ENCODE data around the gene GGA1. TPM values are rescaled to one million over a fixed set of nuclear protein-coding genes. Genes with fewer than 3 reads are reported as not detected.
"Not testable (repeated sequence)": the region's sequence is repeated elsewhere in the genome, so short reads cannot be mapped to it uniquely, and the experiment has no call there.

The GGA1 gene
- polyA plus RNA-seq, 1 experiment, result 34.6 TPM

GRCh38 chr22:37654563-37655251 lies 46.1 kb downstream of the GGA1 start:
- CTCF ChIA-PET, result interaction anchor here (1.4 to 9.5 kb wide), 2 partner anchors 13 to 27 kb away, joined by 3 to 122 read pairs; no protein-coding TSS in a partner anchor
- Histone ChIP-seq H3K36me3 (ENCODE audit: control insufficient read depth, insufficient read depth, low read length) (peaks cover 27% of the 10 kb centered on the region), H3K27me3 (ENCODE audit: control insufficient read depth, insufficient read depth, low read length) (no peaks in the 10 kb centered on the region), H3K4me3 (ENCODE audit: low read depth, low read length) (no peak overlapping the region)
- TF ChIP-seq CTCF (IDR thresholded peaks at IDR 0.05; ENCODE audit: insufficient read depth, low read depth, low read length), result no peak
- no peak for DNase-seq (ENCODE audit: low read depth)
- POLR2A ChIA-PET, result interaction anchor here (0.6 kb wide), 1 partner anchor 136 kb away, joined by 3 read pairs; the partner anchor contains the start of gene CARD10

GRCh38 chr22:37655252-37655563 lies 46.6 kb downstream of the GGA1 start:
- TF ChIP-seq CTCF (IDR thresholded peaks at IDR 0.05; ENCODE audit: insufficient read depth, low read depth, low read length), result no peak
- Histone ChIP-seq H3K36me3 (ENCODE audit: control insufficient read depth, insufficient read depth, low read length) (peaks cover 23% of the 10 kb centered on the region), H3K4me3 (ENCODE audit: low read depth, low read length) (no peak overlapping the region), H3K27me3 (ENCODE audit: control insufficient read depth, insufficient read depth, low read length) (no peaks in the 10 kb centered on the region)
- CTCF ChIA-PET, result interaction anchor here (0.7 to 9.5 kb wide), 3 partner anchors 9 to 27 kb away, joined by 3 to 122 read pairs (median 3); no protein-coding TSS in a partner anchor
- POLR2A ChIA-PET, result interaction anchor here (0.6 kb wide), 1 partner anchor 136 kb away, joined by 3 read pairs; the partner anchor contains the start of gene CARD10
- no peak for DNase-seq (ENCODE audit: low read depth)

- H3K4me3 ChIP-seq (ENCODE audit: low read depth, low read length); DNase-seq (ENCODE audit: low read depth); POLR2A ChIA-PET; H3K27me3 ChIP-seq (ENCODE audit: control insufficient read depth, insufficient read depth, low read length): not testable (repeated sequence)
- H3K36me3 ChIP-seq (ENCODE audit: control insufficient read depth, insufficient read depth, low read length), result peaks cover 14% of the 10 kb centered on the region
- CTCF ChIA-PET, result interaction anchor here (1.5 to 9.5 kb wide), 2 partner anchors 14 to 23 kb away, joined by 6 to 122 read pairs; no protein-coding TSS in a partner anchor
Observed at GRCh38 chr22:37656583-37656982, 47.9 kb downstream of the GGA1 start.

GRCh38 chr22:37657590-37658132 lies 49.0 kb downstream of the GGA1 start:
- no peak for DNase-seq (ENCODE audit: low read depth)
- Histone ChIP-seq H3K4me3 (ENCODE audit: low read depth, low read length) (peak overlapping the region; percentile 46), H3K36me3 (ENCODE audit: control insufficient read depth, insufficient read depth, low read length) (peaks cover 10% of the 10 kb centered on the region), H3K27me3 (ENCODE audit: control insufficient read depth, insufficient read depth, low read length) (no peaks in the 10 kb centered on the region)
- no peak for TF ChIP-seq CTCF (IDR thresholded peaks at IDR 0.05; ENCODE audit: insufficient read depth, low read depth, low read length)
- CTCF ChIA-PET, result interaction anchor here (0.9 to 9.5 kb wide), 7 partner anchors 9 to 204 kb away, joined by 3 to 133 read pairs (median 5); partner anchors contain the start of genes LGALS1 and NOL12
- POLR2A ChIA-PET, result interaction anchor here (0.8 to 1.8 kb wide), 3 partner anchors 18 to 38 kb away, joined by 4 to 16 read pairs (median 14); partner anchors contain the start of gene LGALS1

- ChIA-PET CTCF (interaction anchor here (0.6 to 9.5 kb wide), 12 partner anchors 10 to 203 kb away, joined by 3 to 133 read pairs (median 4); partner anchors contain the start of genes LGALS1 and NOL12), POLR2A (interaction anchor here (0.6 to 1.8 kb wide), 4 partner anchors 17 to 59 kb away, joined by 4 to 16 read pairs (median 12); partner anchors contain the start of gene LGALS1)
- peak; percentile 99 for DNase-seq (ENCODE audit: low read depth)
- H3K36me3 ChIP-seq (ENCODE audit: control insufficient read depth, insufficient read depth, low read length), result peaks cover 7% of the 10 kb centered on the region
- no peaks in the 10 kb centered on the region for H3K27me3 ChIP-seq (ENCODE audit: control insufficient read depth, insufficient read depth, low read length)
- peak within 1 kb of the TSS; percentile 72 for H3K4me3 ChIP-seq (ENCODE audit: low read depth, low read length)
- no peak for TF ChIP-seq CTCF (IDR thresholded peaks at IDR 0.05; ENCODE audit: insufficient read depth, low read depth, low read length)
Observed at GRCh38 chr22:37658133-37659065, 49.8 kb downstream of the GGA1 start, which contains the start of gene PDXP. Gene PDXP (plus strand): TSS chr22:37658723. CDS start chr22:37658783, 60 bp downstream.

Data from BJ (cell line).